NK-92 (cell line): ENCODE measurements around the gene AIRE.

Source experiments
- DNase-seq: peaks from one replicate; lab custom pipeline; 2025; ENCODE audit not compliant: unreplicated experiment; lab: John Stamatoyannopoulos, UW

Gene AIRE

GRCh38 chr21:44303490-44303981 lies 17.9 kb downstream of the AIRE start:
- no peak for DNase-seq

- DNase-seq = no peak
Measured at GRCh38 chr21:44304011-44304616, 18.4 kb downstream of the AIRE start.

GRCh38 chr21:44304877-44305293 lies 19.2 kb downstream of the AIRE start:
- no peak for DNase-seq

- no peak for DNase-seq
Measured at GRCh38 chr21:44305691-44306090, 20.0 kb downstream of the AIRE start.

GRCh38 chr21:44306936-44307704 lies 21.4 kb downstream of the AIRE start:
- no peak for DNase-seq

- no peak for DNase-seq
Measured at GRCh38 chr21:44310628-44311507, 25.2 kb downstream of the AIRE start.

GRCh38 chr21:44312089-44312488 lies 26.4 kb downstream of the AIRE start:
- no peak for DNase-seq

GRCh38 chr21:44312716-44313115 lies 27.0 kb downstream of the AIRE start:
- no peak for DNase-seq

GRCh38 chr21:44313451-44313850 lies 27.8 kb downstream of the AIRE start:
- no peak for DNase-seq

GRCh38 chr21:44314128-44314527 lies 28.5 kb downstream of the AIRE start:
- DNase-seq = no peak

GRCh38 chr21:44314561-44314960 lies 28.9 kb downstream of the AIRE start:
- DNase-seq = no peak

- no peak for DNase-seq
Measured at GRCh38 chr21:44315691-44316203, 30.1 kb downstream of the AIRE start.

GRCh38 chr21:44316277-44316900 lies 30.7 kb downstream of the AIRE start:
- no peak for DNase-seq

GRCh38 chr21:44317241-44317782 lies 31.6 kb downstream of the AIRE start:
- DNase-seq = no peak

- no peak for DNase-seq
Measured at GRCh38 chr21:44317871-44318270, 32.2 kb downstream of the AIRE start.

- no peak for DNase-seq
Measured at GRCh38 chr21:44318489-44319285, 33.0 kb downstream of the AIRE start.

- no peak for DNase-seq
Measured at GRCh38 chr21:44319407-44320065, 33.9 kb downstream of the AIRE start.

GRCh38 chr21:44320847-44321246 lies 35.2 kb downstream of the AIRE start:
- no peak for DNase-seq

- DNase-seq = no peak
Measured at GRCh38 chr21:44321846-44322450, 36.3 kb downstream of the AIRE start.
